Natural killer cell treated with Interleukin-12 subunit alpha and Interleukin-12 subunit beta and Interleukin-15 and Interleukin-18, amount 100 ng/mL, for 72 hours (primary cell): ENCODE measurements around the gene CENATAC. TPM values are rescaled to one million over a fixed set of nuclear protein-coding genes. Genes with fewer than 3 reads are reported as not detected.
A peak's percentile ranks its signal among the peaks of the same experiment; 100 is the strongest.
"Not testable (repeated sequence)": the region's sequence is repeated elsewhere in the genome, so short reads cannot be mapped to it uniquely, and the experiment has no call there.

Experiments used
- ATAC-seq, 2 donors: fragments of 150-1000 bp; cut with Tn5 transposase in 1 of 2; sonication (Bioruptor Pico), chemical (Tn5 transposase) in 1 of 2; 2 replicates each; pipeline ENCODE4 v1.10.0; 2021
- DNase-seq: peaks from one replicate; pipeline ENCODE4 v3.0.0; 2022; ENCODE audit warnings: low spot score
- H3K27ac Mint-ChIP-seq, 2 donors: 1 replicate in 1 of 2; 2 replicates in 1 of 2; pipeline ENCODE4 v1.8.0; 2022; ENCODE audit warnings: mixed read lengths in 2 of 2, mild to moderate bottlenecking in 1 of 2, moderate library complexity in 1 of 2
- H3K27me3 Mint-ChIP-seq, 2 donors: 1 replicate in 1 of 2; 2 replicates in 1 of 2; pipeline ENCODE4 v1.8.0; 2022; ENCODE audit warnings: mixed read lengths in 2 of 2
- H3K36me3 Mint-ChIP-seq: one replicate; pipeline ENCODE4 v1.8.0; 2022; ENCODE audit warnings: mixed read lengths
- H3K4me1 Mint-ChIP-seq, 2 donors: 1 replicate in 1 of 2; 2 replicates in 1 of 2; pipeline ENCODE4 v1.8.0; 2022; ENCODE audit warnings: low read depth in 2 of 2, mixed read lengths in 2 of 2, mild to moderate bottlenecking in 1 of 2
- H3K4me3 Mint-ChIP-seq: one replicate; pipeline ENCODE4 v1.8.0; 2022; ENCODE audit warnings: mixed read lengths
- H3K9me3 Mint-ChIP-seq: 2 replicates; pipeline ENCODE4 v1.8.0; 2022; ENCODE audit warnings: mixed read lengths
- total RNA-seq, 2 donors: library from RNA; stranded (reverse); gene quantifications; one replicate each; pipeline ENCODE4 v1.2.3, GENCODE V29; 2022

The CENATAC gene
- total RNA-seq, 2 donors from 2014 or later, result 53.4 to 97.8 TPM

DNA sequence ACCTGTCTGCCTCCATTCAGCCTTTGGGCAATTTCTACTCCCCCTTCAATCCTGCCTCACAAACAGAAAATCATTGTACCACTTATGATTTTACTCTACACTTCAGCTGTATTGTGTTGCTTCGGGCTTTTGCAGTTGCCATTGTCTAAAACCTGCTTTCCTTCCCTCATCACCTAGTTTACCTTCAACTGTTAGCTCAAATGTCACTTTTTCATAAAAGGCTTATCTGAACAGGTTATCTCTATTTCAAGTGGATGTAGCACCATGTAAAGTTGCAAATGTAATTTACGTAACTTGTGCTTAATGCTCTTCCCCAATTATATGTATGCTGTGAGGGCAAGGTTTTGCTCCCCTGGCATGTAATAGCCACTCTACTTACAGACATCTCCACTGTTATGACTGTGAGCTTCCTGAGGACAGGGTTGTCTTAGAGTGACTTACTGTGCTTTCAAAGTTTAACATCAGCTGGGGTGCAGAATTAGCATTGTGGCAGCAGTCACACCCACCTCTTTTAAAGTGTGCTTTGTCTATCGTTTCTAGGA is 14.8 kb downstream of the CENATAC start:
- Mint-ChIP-seq H3K27ac (peak overlapping the region in 1 of 2 donors; percentile 10), H3K4me1 (peaks cover 23 to 24% of the 10 kb centered on the region in 2 donors), H3K4me3 (no peak overlapping the region), H3K9me3 (no peaks in the 10 kb centered on the region), H3K36me3 (peaks cover 35% of the 10 kb centered on the region), H3K27me3 (no peaks in the 10 kb centered on the region)
- DNase-seq (no peak), ATAC-seq (peak in 1 of 2 donors; percentile 50)

DNA sequence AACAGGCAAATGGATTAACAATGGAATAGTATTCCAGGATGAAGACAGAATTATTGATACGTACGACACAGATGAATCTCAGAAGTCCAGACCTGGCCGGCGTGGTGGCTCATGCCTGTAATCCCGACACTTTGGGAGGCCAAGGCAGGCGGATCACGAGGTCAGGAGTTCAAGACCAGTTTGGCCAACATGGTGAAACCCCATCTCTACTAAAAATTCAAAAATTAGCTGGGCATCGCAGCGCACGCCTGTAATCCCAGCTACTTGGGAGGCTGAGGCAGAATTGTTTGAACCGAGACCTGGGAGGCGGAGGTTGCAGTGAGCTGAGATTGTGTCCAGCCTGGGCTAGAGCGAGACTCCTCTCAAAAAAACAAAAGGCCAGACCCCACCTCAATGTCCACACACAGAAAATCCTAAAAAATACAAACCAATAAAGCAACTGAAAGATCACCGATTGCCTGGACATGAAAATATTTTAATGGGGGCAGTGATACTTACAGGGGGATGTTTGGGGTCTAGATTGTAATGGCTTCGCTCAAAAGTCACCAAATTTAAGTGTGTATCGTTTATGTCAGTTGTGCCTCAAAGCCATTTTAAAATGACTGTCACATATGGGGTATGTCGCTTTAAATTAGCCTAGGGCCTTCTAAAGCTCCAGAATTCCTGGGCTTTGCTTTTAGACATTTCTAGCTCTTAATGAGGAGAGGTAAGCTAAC is 16.4 kb downstream of the CENATAC start:
- peak overlapping the region in 1 of 2 donors; percentile 17 for H3K27ac Mint-ChIP-seq
- DNase-seq, result no peak
- no peaks in the 10 kb centered on the region for H3K9me3 Mint-ChIP-seq
- H3K4me3 Mint-ChIP-seq, result no peak overlapping the region
- no peak for ATAC-seq
- H3K36me3 Mint-ChIP-seq, result peaks cover 40% of the 10 kb centered on the region
- no peaks in the 10 kb centered on the region for H3K27me3 Mint-ChIP-seq
- peaks cover 24 to 25% of the 10 kb centered on the region in 2 donors for H3K4me1 Mint-ChIP-seq

DNA sequence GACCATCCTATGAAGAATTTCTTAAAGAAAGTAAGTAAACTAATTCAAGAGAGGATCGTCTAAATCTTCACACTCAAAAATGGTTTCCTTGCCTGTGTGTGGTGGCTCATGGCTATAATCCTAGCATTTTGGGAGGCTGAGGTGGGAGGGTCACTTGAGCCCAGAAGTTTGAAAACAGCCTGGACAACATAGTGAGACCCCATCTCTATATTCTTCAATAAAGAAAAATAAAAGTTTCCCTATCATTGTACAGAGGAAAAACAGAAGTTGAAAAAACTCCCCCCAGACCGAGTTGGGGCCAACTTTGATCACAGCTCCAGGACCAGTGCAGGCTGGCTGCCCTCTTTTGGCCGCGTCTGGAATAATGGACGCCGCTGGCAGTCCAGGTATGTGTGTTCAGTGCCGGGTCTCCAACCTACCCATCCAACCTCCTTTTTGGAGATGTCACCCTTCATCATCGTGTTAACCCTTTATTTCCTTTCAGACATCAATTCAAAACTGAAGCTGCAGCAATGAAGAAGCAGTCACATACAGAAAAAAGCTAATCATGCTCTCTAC is 17.2 kb downstream of the CENATAC start:
- ATAC-seq (no peak), DNase-seq (no peak)
- peaks cover 28 to 31% of the 10 kb centered on the region in 2 donors for H3K4me1 Mint-ChIP-seq
- no peaks in the 10 kb centered on the region for H3K27me3 Mint-ChIP-seq
- H3K4me3 Mint-ChIP-seq, result peak overlapping the region; percentile 95
- H3K36me3 Mint-ChIP-seq, result peaks cover 44% of the 10 kb centered on the region
- H3K27ac Mint-ChIP-seq, result peak overlapping the region; percentile 70 to 97
- no peaks in the 10 kb centered on the region for H3K9me3 Mint-ChIP-seq

DNA sequence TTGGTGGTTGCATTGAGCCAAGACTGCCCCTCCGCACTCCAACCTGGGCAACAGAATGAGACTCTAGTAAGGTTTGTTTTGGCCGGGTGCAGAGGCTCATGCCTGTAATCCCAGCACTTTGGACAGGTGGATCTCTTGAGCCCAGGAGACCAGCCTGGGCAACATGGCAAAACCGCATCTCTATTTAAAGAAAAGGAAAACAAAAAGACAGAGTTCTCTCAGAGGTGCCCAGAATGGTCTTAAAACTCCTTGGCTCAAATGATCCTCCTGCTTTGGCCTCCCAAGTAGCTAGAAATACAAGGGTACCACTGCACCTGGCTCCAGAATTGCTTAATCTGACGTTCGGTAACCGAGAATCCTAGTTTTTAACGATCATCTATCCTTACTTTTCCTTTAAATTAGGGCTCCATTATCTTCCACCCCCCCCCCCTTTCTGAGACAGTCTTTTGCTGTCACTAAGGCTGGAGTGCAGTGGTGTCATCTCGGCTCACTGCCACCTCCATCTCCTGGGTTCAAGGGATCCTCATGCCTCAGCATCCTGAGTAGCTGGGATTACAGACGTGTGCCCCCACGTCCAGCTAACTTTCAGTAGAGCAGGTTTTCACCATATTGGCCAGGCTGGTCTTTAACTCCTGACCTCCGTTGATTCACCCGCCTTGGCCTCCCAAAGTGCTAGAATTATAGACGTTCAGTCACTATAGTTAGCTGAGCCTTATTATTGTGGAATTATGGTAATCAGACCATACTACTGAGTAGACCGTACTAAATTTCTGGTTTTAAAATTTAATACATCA is 18.5 kb downstream of the CENATAC start:
- peak overlapping the region; percentile 95 for H3K4me3 Mint-ChIP-seq
- H3K9me3 Mint-ChIP-seq, result no peaks in the 10 kb centered on the region
- H3K27ac Mint-ChIP-seq, result peak overlapping the region; percentile 97 to 100
- DNase-seq (no peak), ATAC-seq (no peak)
- H3K4me1 Mint-ChIP-seq, result peaks cover 29 to 35% of the 10 kb centered on the region in 2 donors
- H3K27me3 Mint-ChIP-seq, result no peaks in the 10 kb centered on the region
- peaks cover 45% of the 10 kb centered on the region for H3K36me3 Mint-ChIP-seq

DNA sequence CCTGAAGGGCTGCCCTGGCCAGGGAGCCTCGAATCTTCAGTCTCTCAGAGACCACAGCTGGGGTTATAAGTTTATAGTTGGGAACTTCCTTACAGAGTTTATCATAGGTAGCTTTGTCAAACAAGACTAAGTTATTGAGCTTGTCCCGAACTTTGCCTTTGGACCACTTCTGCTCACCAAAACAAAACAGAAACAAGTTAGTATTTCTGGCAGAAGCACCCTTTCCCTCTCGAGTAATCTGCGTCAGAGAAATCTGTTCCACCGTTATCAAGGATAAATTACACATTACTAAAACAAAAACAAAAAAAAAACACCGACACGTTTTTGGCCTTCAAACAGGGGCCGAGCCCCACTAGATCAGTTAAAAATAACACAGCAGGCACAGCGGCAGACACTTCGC is 19.4 kb downstream of the CENATAC start:
- DNase-seq, H3K9me3 Mint-ChIP-seq, H3K27me3 Mint-ChIP-seq, ATAC-seq: not testable (repeated sequence)
- H3K36me3 Mint-ChIP-seq, result peaks cover 41% of the 10 kb centered on the region
- peaks cover 27 to 37% of the 10 kb centered on the region in 2 donors for H3K4me1 Mint-ChIP-seq
- H3K27ac Mint-ChIP-seq, result peak overlapping the region; percentile 97 to 100
- H3K4me3 Mint-ChIP-seq, result peak overlapping the region; percentile 95

DNA sequence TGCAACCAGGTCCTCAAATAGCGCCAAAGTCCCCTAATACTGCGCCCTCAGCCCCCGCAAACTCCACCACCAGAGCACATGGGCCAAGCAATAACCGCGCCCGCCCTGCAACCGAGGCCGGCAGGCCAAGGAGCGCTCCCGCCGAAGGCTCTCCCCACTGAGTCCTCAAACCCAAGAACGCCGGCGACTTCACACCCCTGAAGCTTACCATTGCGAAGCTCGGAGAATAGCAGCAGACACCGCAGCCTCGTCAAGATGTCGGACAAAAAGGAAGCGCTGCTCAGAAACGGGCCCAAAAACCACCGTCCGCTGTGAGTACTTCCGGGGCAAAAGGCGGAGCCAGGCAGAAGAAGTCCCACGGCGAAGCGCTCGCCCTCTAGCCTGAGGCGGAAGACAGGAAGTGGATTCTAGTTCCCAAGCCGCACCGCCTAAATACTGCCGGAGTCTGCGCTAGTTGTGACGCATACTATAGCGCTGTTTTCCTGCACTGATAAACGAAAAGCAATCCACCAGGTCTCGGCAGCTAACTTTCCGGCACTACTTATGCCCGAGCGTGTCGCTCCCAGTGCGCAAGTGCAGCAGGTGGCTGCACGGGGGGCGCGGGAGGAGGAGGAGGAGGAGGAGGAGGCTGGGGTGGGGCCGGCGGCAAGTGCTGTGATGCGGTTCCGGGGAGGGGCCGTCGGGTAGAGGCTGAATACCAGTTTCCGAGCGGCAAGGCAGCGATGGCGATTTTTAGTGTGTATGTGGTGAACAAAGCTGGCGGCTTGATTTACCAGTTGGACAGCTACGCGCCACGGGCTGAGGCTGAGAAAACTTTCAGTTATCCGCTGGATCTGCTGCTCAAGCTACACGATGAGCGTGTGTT is 20.4 kb downstream of the CENATAC start, which contains the start of the genes RPS25 and TRAPPC4:
RPS25 (minus strand) TSS at position 270 of the 865 bp plus-strand sequence; CDS start at position 211, 59 bp downstream.
TRAPPC4 (plus strand) TSS at position 693 of the 865 bp plus-strand sequence; CDS start at position 723, 30 bp downstream.
- ATAC-seq (peak; percentile 95 to 97), DNase-seq (peak; percentile 97)
- Mint-ChIP-seq H3K36me3 (peaks cover 36% of the 10 kb centered on the region), H3K4me3 (peak within 1 kb of the TSS; percentile 95), H3K27ac (peak within 1 kb of the TSS; percentile 97 to 100), H3K9me3 (no peaks in the 10 kb centered on the region), H3K4me1 (peaks cover 27 to 34% of the 10 kb centered on the region in 2 donors), H3K27me3 (no peaks in the 10 kb centered on the region)

DNA sequence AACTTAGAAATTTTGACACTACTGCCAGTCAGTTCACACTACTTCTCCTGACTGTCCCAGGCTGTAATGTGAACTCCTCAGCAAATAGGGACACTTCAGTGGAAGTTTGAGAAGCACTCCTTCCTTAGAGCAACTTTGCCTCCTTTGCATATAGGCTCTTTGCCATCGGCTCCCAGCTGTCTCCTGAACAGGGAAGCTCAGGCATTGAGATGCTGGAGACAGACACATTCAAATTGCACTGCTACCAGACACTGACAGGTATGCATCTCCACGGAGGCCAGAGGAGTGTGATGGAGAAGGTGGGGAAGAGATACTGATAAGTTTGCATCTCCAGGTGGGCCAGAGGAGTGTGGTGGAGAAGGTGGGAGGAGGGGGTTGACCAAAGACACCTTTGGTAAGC is 22.1 kb downstream of the CENATAC start:
- Mint-ChIP-seq H3K9me3 (no peaks in the 10 kb centered on the region), H3K4me1 (peaks cover 33 to 43% of the 10 kb centered on the region in 2 donors), H3K36me3 (peaks cover 37% of the 10 kb centered on the region), H3K4me3 (peak overlapping the region; percentile 95), H3K27me3 (no peaks in the 10 kb centered on the region), H3K27ac (peak overlapping the region; percentile 97 to 100)
- DNase-seq (no peak), ATAC-seq (no peak)

DNA sequence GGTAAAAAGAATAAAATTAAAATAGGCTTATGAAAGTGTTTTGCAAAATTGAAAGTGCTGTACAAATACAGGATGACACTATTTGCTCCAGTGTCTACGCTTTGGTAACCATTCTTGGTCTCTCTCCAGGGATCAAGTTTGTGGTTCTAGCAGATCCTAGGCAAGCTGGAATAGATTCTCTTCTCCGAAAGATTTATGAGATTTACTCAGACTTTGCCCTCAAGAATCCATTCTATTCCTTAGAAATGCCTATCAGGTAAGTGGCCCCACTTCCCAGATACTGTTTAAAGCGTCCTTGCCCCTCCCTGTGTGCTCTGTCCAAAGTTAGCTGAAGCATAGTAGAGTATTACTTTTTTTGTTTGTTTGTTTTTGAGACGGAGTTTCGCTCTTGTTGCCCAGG is 23.7 kb downstream of the CENATAC start:
- Mint-ChIP-seq H3K27me3 (no peaks in the 10 kb centered on the region), H3K4me3 (peak overlapping the region; percentile 27), H3K36me3 (peaks cover 33% of the 10 kb centered on the region), H3K4me1 (peaks cover 27 to 35% of the 10 kb centered on the region in 2 donors), H3K9me3 (no peaks in the 10 kb centered on the region), H3K27ac (peak overlapping the region in 1 of 2 donors; percentile 41)
- DNase-seq, result no peak
- no peak for ATAC-seq

DNA sequence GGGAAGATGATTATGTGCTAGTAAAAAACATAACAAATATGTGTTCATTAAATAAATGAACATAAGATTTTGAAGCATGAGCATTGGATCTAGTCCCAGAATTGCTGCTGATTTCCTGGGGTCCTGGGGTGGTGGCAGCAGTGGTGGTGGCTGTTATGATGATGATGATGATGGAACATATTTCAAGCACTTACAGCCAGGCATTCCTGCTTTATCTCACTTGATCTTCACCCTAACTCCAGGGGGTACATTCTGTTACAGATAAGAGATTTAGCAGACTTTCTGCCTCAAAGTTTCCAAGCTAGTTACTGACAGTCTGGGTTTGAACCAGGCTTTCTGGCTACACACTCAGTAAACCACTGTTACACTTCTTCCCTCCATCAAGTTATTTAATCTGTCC is 25.8 kb downstream of the CENATAC start:
- H3K4me3 Mint-ChIP-seq, result no peak overlapping the region
- no peak for DNase-seq
- H3K27ac Mint-ChIP-seq, result peak overlapping the region; percentile 19 to 73
- peaks cover 26 to 28% of the 10 kb centered on the region in 2 donors for H3K4me1 Mint-ChIP-seq
- no peaks in the 10 kb centered on the region for H3K27me3 Mint-ChIP-seq
- H3K9me3 Mint-ChIP-seq, result no peaks in the 10 kb centered on the region
- ATAC-seq, result no peak
- H3K36me3 Mint-ChIP-seq, result peaks cover 17% of the 10 kb centered on the region

DNA sequence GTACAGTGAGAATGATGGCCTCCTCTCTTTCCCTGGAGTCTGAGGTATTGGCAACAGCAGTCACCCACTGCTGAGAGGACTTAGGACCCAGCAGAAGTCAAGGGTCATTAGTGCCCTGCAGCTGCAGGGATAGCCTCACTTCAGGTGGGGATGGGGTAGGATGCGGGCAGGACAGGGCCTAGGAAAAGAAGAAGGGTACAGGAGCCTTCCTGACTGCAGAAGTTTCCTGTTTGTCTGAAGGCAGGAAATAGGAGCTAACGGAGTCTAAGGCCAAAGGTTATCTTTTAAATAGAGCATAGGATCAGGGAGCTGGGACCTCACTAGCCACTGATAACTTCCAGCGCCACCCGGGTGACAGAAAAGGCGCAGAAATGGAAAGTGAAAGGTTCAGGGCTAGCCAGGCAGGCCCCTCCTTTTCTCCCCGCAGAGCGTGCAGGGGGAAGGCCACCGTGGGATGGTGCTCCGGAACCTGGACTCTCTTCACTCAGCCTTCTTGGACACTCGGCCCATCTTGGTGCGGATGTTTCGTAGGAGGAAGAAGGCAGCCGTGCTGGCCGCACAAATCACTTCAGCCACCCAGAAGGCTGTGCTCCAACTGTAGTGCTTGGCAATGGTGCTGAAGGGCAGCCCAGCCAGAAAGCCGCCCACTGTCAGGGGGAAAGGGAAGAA is 26.6 kb downstream of the CENATAC start:
- ATAC-seq (no peak), DNase-seq (no peak)
- H3K36me3 Mint-ChIP-seq, result peaks cover 17% of the 10 kb centered on the region
- peak overlapping the region; percentile 19 to 73 for H3K27ac Mint-ChIP-seq
- no peak overlapping the region for H3K4me3 Mint-ChIP-seq
- H3K4me1 Mint-ChIP-seq, result peaks cover 29 to 34% of the 10 kb centered on the region in 2 donors
- no peaks in the 10 kb centered on the region for H3K27me3 Mint-ChIP-seq
- H3K9me3 Mint-ChIP-seq, result no peaks in the 10 kb centered on the region

DNA sequence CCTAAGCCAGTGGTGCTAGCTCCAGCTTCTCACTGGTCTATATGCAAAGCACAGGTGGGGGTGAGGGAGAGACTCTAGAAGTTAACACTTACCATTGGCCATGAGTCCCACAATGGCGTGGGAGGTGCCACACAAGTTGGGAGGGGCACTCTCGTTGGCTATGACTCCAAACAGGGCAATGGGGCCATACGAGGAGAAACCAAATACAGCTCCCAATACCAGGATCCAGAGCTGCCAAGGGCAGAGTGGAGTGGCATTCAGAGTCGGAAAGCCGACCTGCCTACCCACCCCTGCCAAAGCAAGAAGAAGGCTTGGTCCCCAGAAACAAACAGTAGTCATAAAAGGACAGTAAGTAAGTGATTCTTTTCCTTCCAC is 27.1 kb downstream of the CENATAC start:
- Mint-ChIP-seq H3K9me3 (no peaks in the 10 kb centered on the region), H3K4me3 (no peak overlapping the region), H3K36me3 (peaks cover 13% of the 10 kb centered on the region), H3K4me1 (peaks cover 28 to 35% of the 10 kb centered on the region in 2 donors), H3K27me3 (no peaks in the 10 kb centered on the region), H3K27ac (peak overlapping the region; percentile 36 to 73)
- ATAC-seq (no peak), DNase-seq (no peak)

DNA sequence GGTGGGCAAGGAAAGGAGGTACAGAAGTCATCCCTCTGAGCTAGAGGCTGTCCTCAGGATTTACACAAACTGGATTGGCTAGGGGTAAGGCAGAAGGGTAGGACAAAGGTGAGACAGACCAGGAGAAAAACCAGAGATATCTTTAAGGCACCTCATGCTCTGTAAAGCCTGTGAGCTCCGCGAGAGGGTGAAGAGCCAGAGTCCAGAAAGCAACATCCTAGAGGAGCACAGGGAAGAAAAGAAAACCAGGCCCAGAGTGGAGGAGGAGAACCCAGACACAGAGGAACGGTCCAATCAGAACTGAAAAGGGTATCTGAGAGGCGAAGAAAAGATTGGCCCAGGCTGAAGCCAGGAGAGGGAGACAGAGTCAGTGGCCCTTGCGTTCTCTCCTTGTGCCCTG is 27.6 kb downstream of the CENATAC start:
- Mint-ChIP-seq H3K27ac (peak overlapping the region; percentile 36 to 73), H3K4me1 (peaks cover 27 to 34% of the 10 kb centered on the region in 2 donors), H3K9me3 (no peaks in the 10 kb centered on the region), H3K27me3 (no peaks in the 10 kb centered on the region), H3K36me3 (peaks cover 12% of the 10 kb centered on the region), H3K4me3 (no peak overlapping the region)
- ATAC-seq (no peak), DNase-seq (no peak)
